AG04449 (cell line): ENCODE measurements around the gene RAB4A.
"Not testable (repeated sequence)": the region's sequence is repeated elsewhere in the genome, so short reads cannot be mapped to it uniquely, and the experiment has no call there.

ENCODE experiments used
- CTCF ChIA-PET: fragments of 350-600 bp; formaldehyde crosslinking; extraction: SDS; loops from one replicate; lab custom pipeline; 2021; ENCODE audit warnings: antibody characterized with exemption; lab: Yijun Ruan, JAX
- POLR2A ChIA-PET: fragments of 400-600, 350-600 bp; formaldehyde crosslinking; extraction: SDS; loops from one replicate; lab custom pipeline; 2020; ENCODE audit warnings: antibody characterized with exemption, inconsistent platforms; lab: Yijun Ruan, JAX
- DNase-seq: peaks from one replicate; pipeline ENCODE4 v3.0.0-alpha.2; 2010; ENCODE audit warnings: low read depth, low spot score
- H3K4me3 ChIP-seq: 2 replicates; pipeline ENCODE4 v1.5.1; 2011; ENCODE audit warnings: low read depth, mild to moderate bottlenecking, control low read depth, low read length
- TF ChIP-seq, protein P1 (sequence below): IDR thresholded peaks from one replicate; pipeline ENCODE4 v1.5.1; 2011; ENCODE audit warnings: mild to moderate bottlenecking, moderate library complexity, low read length, control low read depth, inconsistent platforms; ENCODE audit not compliant: insufficient read depth; ENCODE audit errors: missing control alignments

The RAB4A gene

GRCh38 chr1:229326601-229327000 is 55.7 kb downstream of the RAB4A start:
- CTCF ChIA-PET = interaction anchor here (1.0 to 1.8 kb wide), 2 partner anchors 9 to 18 kb away, joined by 3 to 5 read pairs; no protein-coding TSS in a partner anchor
- DNase-seq = no peak
- H3K4me3 ChIP-seq = no peak overlapping the region
- POLR2A ChIA-PET = no interaction called here
- TF ChIP-seq, protein P1, sequence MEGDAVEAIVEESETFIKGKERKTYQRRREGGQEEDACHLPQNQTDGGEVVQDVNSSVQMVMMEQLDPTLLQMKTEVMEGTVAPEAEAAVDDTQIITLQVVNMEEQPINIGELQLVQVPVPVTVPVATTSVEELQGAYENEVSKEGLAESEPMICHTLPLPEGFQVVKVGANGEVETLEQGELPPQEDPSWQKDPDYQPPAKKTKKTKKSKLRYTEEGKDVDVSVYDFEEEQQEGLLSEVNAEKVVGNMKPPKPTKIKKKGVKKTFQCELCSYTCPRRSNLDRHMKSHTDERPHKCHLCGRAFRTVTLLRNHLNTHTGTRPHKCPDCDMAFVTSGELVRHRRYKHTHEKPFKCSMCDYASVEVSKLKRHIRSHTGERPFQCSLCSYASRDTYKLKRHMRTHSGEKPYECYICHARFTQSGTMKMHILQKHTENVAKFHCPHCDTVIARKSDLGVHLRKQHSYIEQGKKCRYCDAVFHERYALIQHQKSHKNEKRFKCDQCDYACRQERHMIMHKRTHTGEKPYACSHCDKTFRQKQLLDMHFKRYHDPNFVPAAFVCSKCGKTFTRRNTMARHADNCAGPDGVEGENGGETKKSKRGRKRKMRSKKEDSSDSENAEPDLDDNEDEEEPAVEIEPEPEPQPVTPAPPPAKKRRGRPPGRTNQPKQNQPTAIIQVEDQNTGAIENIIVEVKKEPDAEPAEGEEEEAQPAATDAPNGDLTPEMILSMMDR = no peak

DNA sequence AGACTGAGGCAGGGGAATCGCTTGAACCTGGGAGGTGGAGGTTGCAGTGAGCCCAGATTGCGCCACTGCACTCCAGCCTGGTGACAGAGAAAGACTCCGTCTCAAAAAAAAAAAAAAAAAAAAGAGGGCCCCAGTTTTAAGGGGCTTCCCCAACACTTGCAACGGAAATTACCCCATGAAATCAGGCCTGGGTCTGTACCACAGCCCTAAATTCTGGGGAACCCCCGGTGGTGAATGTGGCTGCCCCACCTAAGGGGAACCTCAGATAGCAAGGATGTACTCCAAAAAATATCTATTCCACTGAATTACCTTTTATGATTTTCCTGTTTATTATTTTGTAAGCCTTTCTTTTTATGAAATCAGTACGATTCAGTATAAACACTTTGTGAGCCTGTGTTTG is 56.9 kb downstream of the RAB4A start:
- CTCF ChIA-PET, POLR2A ChIA-PET, DNase-seq, H3K4me3 ChIP-seq: not testable (repeated sequence)

GRCh38 chr1:229328598-229329362 is 57.9 kb downstream of the RAB4A start:
- CTCF ChIA-PET = no interaction called here
- POLR2A ChIA-PET = no interaction called here
- H3K4me3 ChIP-seq = no peak overlapping the region
- DNase-seq = no peak
- TF ChIP-seq, protein P1 = no peak

DNA sequence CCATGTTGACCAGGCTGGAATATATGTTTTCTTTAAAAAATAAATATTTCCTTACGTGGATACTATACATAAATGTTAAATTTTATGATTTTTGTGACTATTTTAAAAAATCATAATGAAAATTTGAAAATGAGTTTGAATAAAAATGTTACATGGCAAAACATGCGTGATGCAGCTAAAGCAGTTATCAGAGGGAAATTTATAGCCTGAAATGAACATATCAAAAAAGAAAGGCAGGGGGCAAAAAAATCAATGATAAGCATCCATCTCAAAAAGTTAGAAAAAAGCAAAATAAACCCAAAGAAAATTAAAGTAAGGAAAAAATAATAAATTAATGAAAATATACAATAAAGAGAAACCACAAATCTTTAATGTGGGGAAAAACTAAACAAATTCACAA is 63.4 kb downstream of the RAB4A start:
- POLR2A ChIA-PET = no interaction called here
- CTCF ChIA-PET = no interaction called here
- TF ChIP-seq, protein P1 = no peak
- DNase-seq = no peak
- H3K4me3 ChIP-seq = no peak overlapping the region

DNA sequence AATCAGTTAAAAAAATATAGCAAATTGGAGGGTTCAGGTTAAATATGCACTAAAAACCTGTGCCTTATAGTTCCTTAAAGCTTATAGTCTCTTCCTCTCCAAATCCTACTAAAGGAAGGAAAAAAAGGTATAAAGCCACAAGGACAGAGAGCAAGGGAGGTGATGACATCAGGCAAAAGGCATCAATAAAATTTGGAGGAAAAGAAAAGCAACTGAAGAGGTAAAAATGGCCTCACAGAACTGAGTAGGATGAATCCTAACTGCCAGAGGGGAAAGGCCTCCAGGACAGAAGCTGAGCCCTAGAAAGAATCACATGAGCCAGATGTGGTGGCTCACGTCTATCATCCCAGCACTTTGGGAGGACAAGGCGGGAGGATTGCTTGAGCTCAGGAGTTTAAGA is 63.8 kb downstream of the RAB4A start:
- no peak overlapping the region for H3K4me3 ChIP-seq
- DNase-seq = no peak
- TF ChIP-seq, protein P1 = no peak
- CTCF ChIA-PET = interaction anchor here (0.8 kb wide), 1 partner anchor 670 kb away, joined by 3 read pairs; no protein-coding TSS in a partner anchor
- POLR2A ChIA-PET = no interaction called here

DNA sequence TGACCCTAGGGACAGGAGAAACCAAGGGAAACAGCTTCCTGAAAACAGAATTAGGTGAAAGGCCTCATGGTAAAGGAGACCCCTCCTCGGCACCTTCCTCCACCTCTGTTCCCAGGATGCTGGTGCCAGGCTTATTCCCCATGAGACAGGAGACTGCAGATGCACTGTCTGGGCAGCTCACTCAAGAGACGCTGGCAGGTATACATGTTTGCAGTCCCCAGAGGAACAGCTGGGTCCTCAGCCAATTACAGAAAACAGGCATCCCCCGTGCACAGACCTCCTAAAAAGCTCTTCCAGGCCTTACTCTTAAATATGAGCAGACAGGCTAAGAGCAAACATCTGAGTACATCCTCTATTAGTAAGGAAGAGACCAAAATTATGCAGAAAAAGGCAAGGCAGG is 65.4 kb downstream of the RAB4A start:
- H3K4me3 ChIP-seq = no peak overlapping the region
- no peak for DNase-seq
- TF ChIP-seq, protein P1 = no peak
- ChIA-PET CTCF (interaction anchor here (1.4 kb wide), 1 partner anchor 10 kb away, joined by 5 read pairs; no protein-coding TSS in a partner anchor), POLR2A (no interaction called here)

GRCh38 chr1:229339086-229339485 is 68.2 kb downstream of the RAB4A start:
- TF ChIP-seq, protein P1 = no peak
- POLR2A ChIA-PET = no interaction called here
- DNase-seq = no peak
- H3K4me3 ChIP-seq = no peak overlapping the region
- CTCF ChIA-PET = interaction anchor here (1.0 kb wide), 1 partner anchor 145 kb away, joined by 3 read pairs; no protein-coding TSS in a partner anchor
